Mesenchymal stem cell (in vitro differentiated cells and primary cell): ENCODE results near the gene SLC29A3.
"Not testable (repeated sequence)": the region's sequence is repeated elsewhere in the genome, so short reads cannot be mapped to it uniquely, and the experiment has no call there.

Source experiments
- DNase-seq: peaks from one replicate; pipeline ENCODE4 v3.0.0-alpha.2; 2013
- H2AFZ ChIP-seq: one replicate; pipeline ENCODE4 v1.6.1; 2013; ENCODE audit warnings: low read depth, mild to moderate bottlenecking, control low read depth, inconsistent platforms, low read length, moderate library complexity
- H2AK5ac ChIP-seq: 2 replicates; pipeline ENCODE4 v1.6.1; 2013; ENCODE audit warnings: low read length, moderate library complexity, mild to moderate bottlenecking, inconsistent platforms; ENCODE audit not compliant: severe bottlenecking
- H2BK120ac ChIP-seq: one replicate; pipeline ENCODE4 v1.6.1; 2013; ENCODE audit warnings: low read depth, mild to moderate bottlenecking, inconsistent platforms, low read length, moderate library complexity
- H2BK12ac ChIP-seq, 2 experiments: one replicate each; pipeline ENCODE4 v1.6.1; 2013; ENCODE audit warnings: inconsistent platforms in 2 of 2, low read length in 2 of 2, mild to moderate bottlenecking in 2 of 2, moderate library complexity in 2 of 2, control low read depth in 1 of 2
- H2BK15ac ChIP-seq: one replicate; pipeline ENCODE4 v1.6.1; 2013; ENCODE audit warnings: mild to moderate bottlenecking, low read depth, inconsistent platforms; ENCODE audit not compliant: poor library complexity, severe bottlenecking
- H2BK5ac ChIP-seq: 2 replicates; pipeline ENCODE4 v1.6.1; 2013; ENCODE audit warnings: low read depth, mild to moderate bottlenecking, low read length, control low read depth, inconsistent platforms; ENCODE audit not compliant: poor library complexity, severe bottlenecking
- H3K14ac ChIP-seq, 2 experiments: one replicate each; pipeline ENCODE4 v1.6.1; 2013; ENCODE audit warnings: inconsistent platforms in 2 of 2, low read length in 2 of 2, control low read depth in 1 of 2, mild to moderate bottlenecking in 1 of 2, moderate library complexity in 1 of 2
- H3K18ac ChIP-seq, 2 experiments: one replicate each; pipeline ENCODE4 v1.6.1; 2013; ENCODE audit warnings: inconsistent platforms in 2 of 2, low read length in 2 of 2, control low read depth in 1 of 2, low read depth in 1 of 2, mild to moderate bottlenecking in 1 of 2
- H3K23ac ChIP-seq, 2 experiments: one replicate each; pipeline ENCODE4 v1.6.1; 2013; ENCODE audit warnings: inconsistent platforms in 2 of 2, low read length in 2 of 2, mild to moderate bottlenecking in 2 of 2, moderate library complexity in 2 of 2, control low read depth in 1 of 2
- H3K27ac ChIP-seq: 2 replicates; pipeline ENCODE4 v1.5.1; 2013; ENCODE audit warnings: mild to moderate bottlenecking, moderate library complexity, low read length, control low read depth, inconsistent platforms; ENCODE audit not compliant: poor library complexity, severe bottlenecking
- H3K27me3 ChIP-seq, 2 experiments: 2 replicates each; pipeline versions ENCODE4 v1.6.1 to v1.7.0; 2013; ENCODE audit warnings: low read length in 2 of 2, mild to moderate bottlenecking in 2 of 2, moderate library complexity in 2 of 2, control low read depth in 1 of 2, inconsistent platforms in 1 of 2; ENCODE audit not compliant: control insufficient read depth in 1 of 2, insufficient read depth in 1 of 2
- H3K36me3 ChIP-seq, 2 experiments: 2 replicates each; pipeline versions ENCODE4 v1.6.1 to v1.7.0; 2013; ENCODE audit warnings: low read length in 2 of 2, control low read depth in 1 of 2, inconsistent platforms in 1 of 2, low read depth in 1 of 2, mild to moderate bottlenecking in 1 of 2; ENCODE audit not compliant: insufficient read depth in 2 of 2, control insufficient read depth in 1 of 2
- H3K4ac ChIP-seq, 2 experiments: one replicate each; pipeline ENCODE4 v1.6.1; 2013; ENCODE audit warnings: inconsistent platforms in 2 of 2, low read length in 2 of 2, mild to moderate bottlenecking in 2 of 2, moderate library complexity in 2 of 2, control low read depth in 1 of 2, low read depth in 1 of 2
- H3K4me1 ChIP-seq: 2 replicates; pipeline ENCODE4 v1.6.1; 2013; ENCODE audit warnings: low read depth, low read length, control low read depth; ENCODE audit not compliant: control insufficient read depth, insufficient read depth
- H3K4me2 ChIP-seq: 2 replicates; pipeline ENCODE4 v1.6.1; 2013; ENCODE audit warnings: low read length, mild to moderate bottlenecking, inconsistent platforms; ENCODE audit not compliant: poor library complexity, severe bottlenecking
- H3K4me3 ChIP-seq, 2 experiments: 2 replicates each; pipeline versions ENCODE4 v1.5.1 to v1.7.0; 2013; ENCODE audit warnings: low read length in 2 of 2, mild to moderate bottlenecking in 2 of 2, control low read depth in 1 of 2, low read depth in 1 of 2; ENCODE audit not compliant: insufficient read depth in 1 of 2
- H3K79me1 ChIP-seq: replicated peaks from 2 replicates; pipeline ENCODE4 v1.6.1; 2013; ENCODE audit warnings: mild to moderate bottlenecking, control low read depth, low read length, inconsistent platforms; ENCODE audit not compliant: poor library complexity, severe bottlenecking
- H3K9ac ChIP-seq: 2 replicates; pipeline ENCODE4 v1.7.0; 2013; ENCODE audit warnings: mild to moderate bottlenecking, low read length, moderate library complexity
- H3K9me3 ChIP-seq: 2 replicates; pipeline ENCODE4 v1.7.0; 2013; ENCODE audit warnings: mild to moderate bottlenecking, low read length; ENCODE audit not compliant: control insufficient read depth
- H4K8ac ChIP-seq: one replicate; pipeline ENCODE4 v1.6.1; 2013; ENCODE audit warnings: inconsistent platforms, mild to moderate bottlenecking, low read length, moderate library complexity
- H4K91ac ChIP-seq: one replicate; pipeline ENCODE4 v1.6.1; 2013; ENCODE audit warnings: mild to moderate bottlenecking, low read length, inconsistent platforms
- WGBS: methylation state at CpG from one replicate; pipeline ENCODE4 v1.1.7; 2013; ENCODE audit warnings: mixed read lengths; 5-methylcytosine and 5-hydroxymethylcytosine counted together

SLC29A3 gene

GRCh38 chr10:71271662-71272055, 47.4 kb upstream of the SLC29A3 start:
- peak overlapping the region in 1 of 2 experiments; percentile 33 for H2BK12ac ChIP-seq
- H3K27ac ChIP-seq, result no peak overlapping the region
- no peaks in the 10 kb centered on the region for H3K79me1 ChIP-seq
- H3K4ac ChIP-seq, result peak overlapping the region in 1 of 2 experiments; percentile 58
- H3K23ac ChIP-seq, result no peak overlapping the region
- H4K8ac ChIP-seq, result no peak overlapping the region
- peaks cover 9% of the 10 kb centered on the region for H3K4me1 ChIP-seq
- H3K9me3 ChIP-seq, result no peaks in the 10 kb centered on the region
- peaks cover 0 to 23% of the 10 kb centered on the region in 2 experiments for H3K27me3 ChIP-seq
- no peak overlapping the region for H3K14ac ChIP-seq
- WGBS, result 67% methylated on average over 12 of the region's 14 CpGs
- no peak overlapping the region for H2AK5ac ChIP-seq
- H2BK5ac ChIP-seq, result no peak overlapping the region
- no peak overlapping the region for H3K4me3 ChIP-seq
- H2AFZ ChIP-seq, result no peak overlapping the region
- H3K36me3 ChIP-seq, result no peaks in the 10 kb centered on the region
- peak overlapping the region; percentile 38 for H3K9ac ChIP-seq
- H3K18ac ChIP-seq, result no peak overlapping the region
- H2BK15ac ChIP-seq, result no peak overlapping the region
- no peak overlapping the region for H4K91ac ChIP-seq
- no peak overlapping the region for H2BK120ac ChIP-seq
- no peak for DNase-seq
- no peak overlapping the region for H3K4me2 ChIP-seq

GRCh38 chr10:71272056-71272771, 46.8 kb upstream of the SLC29A3 start:
- Histone ChIP-seq H2BK12ac (no peak overlapping the region), H3K4me2 (no peak overlapping the region), H2BK15ac (no peak overlapping the region)

DNA sequence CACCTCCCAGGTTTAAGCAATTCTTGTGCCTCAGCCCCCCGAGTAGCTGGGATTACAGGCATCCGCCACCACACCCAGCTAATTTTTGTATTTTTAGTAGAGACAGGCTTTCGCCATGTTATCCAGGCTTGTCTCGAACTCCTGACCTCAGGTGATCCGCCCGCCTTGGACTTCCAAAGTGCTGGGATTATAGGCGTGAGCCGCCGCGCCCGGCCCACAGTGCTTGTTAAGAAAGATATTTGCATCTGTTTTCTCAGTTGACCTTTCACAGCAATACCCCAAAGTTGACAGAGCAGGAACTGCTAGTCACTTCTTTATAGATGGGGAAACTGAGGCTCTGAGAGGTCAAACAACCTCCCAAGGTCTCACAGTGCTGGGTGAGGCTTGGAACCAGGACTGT, 46.1 kb upstream of the SLC29A3 start:
- not testable (repeated sequence) for H3K9ac ChIP-seq, H4K8ac ChIP-seq, H3K4me3 ChIP-seq, H3K4me1 ChIP-seq, H3K23ac ChIP-seq, H3K36me3 ChIP-seq, H2BK120ac ChIP-seq, H3K27ac ChIP-seq, H3K4ac ChIP-seq, H2BK12ac ChIP-seq, H2AK5ac ChIP-seq, H4K91ac ChIP-seq, H2AFZ ChIP-seq, DNase-seq, H3K4me2 ChIP-seq, H3K14ac ChIP-seq, H2BK15ac ChIP-seq, H2BK5ac ChIP-seq, H3K9me3 ChIP-seq, H3K79me1 ChIP-seq, H3K18ac ChIP-seq
- WGBS, result 88% methylated on average over 11 of the region's 11 CpGs
- H3K27me3 ChIP-seq, result peaks cover 0 to 21% of the 10 kb centered on the region in 2 experiments

More at GRCh38 chr10:71272056-71272771, 46.8 kb upstream of the SLC29A3 start:
- H3K36me3 ChIP-seq, result no peaks in the 10 kb centered on the region
- no peak overlapping the region for H2AFZ ChIP-seq
- no peak overlapping the region for H2AK5ac ChIP-seq
- peak overlapping the region; percentile 38 for H3K9ac ChIP-seq
- peak; percentile 83 for DNase-seq
- WGBS, result 44% methylated on average over 14 of the region's 15 CpGs
- no peak overlapping the region for H3K4ac ChIP-seq
- peaks cover 9% of the 10 kb centered on the region for H3K4me1 ChIP-seq
- H4K91ac ChIP-seq, result peak overlapping the region; percentile 19
- H3K4me3 ChIP-seq, result no peak overlapping the region
- no peaks in the 10 kb centered on the region for H3K79me1 ChIP-seq
- peaks cover 0 to 18% of the 10 kb centered on the region in 2 experiments for H3K27me3 ChIP-seq
- H2BK5ac ChIP-seq, result no peak overlapping the region
- no peaks in the 10 kb centered on the region for H3K9me3 ChIP-seq
- H2BK120ac ChIP-seq, result no peak overlapping the region
- H4K8ac ChIP-seq, result peak overlapping the region; percentile 39
- H3K18ac ChIP-seq, result peak overlapping the region; percentile 12 to 23
- no peak overlapping the region for H3K14ac ChIP-seq
- no peak overlapping the region for H3K27ac ChIP-seq
- H3K23ac ChIP-seq, result no peak overlapping the region

- no peak overlapping the region for H2BK120ac ChIP-seq
These were observed 45.6 kb upstream of the SLC29A3 start for GRCh38 chr10:71273506-71273905.

More at GRCh38 chr10:71273506-71273905, 45.6 kb upstream of the SLC29A3 start:
- Histone ChIP-seq H3K4me1 (peaks cover 10% of the 10 kb centered on the region), H3K18ac (no peak overlapping the region), H3K9ac (no peak overlapping the region), H2BK5ac (no peak overlapping the region), H4K91ac (no peak overlapping the region), H3K27me3 (peaks cover 0 to 21% of the 10 kb centered on the region in 2 experiments), H3K9me3 (no peaks in the 10 kb centered on the region), H2AFZ (no peak overlapping the region), H3K23ac (peak overlapping the region in 1 of 2 experiments; percentile 79), H3K79me1 (no peaks in the 10 kb centered on the region), H4K8ac (no peak overlapping the region), H3K36me3 (no peaks in the 10 kb centered on the region), H3K4me2 (no peak overlapping the region), H3K4me3 (no peak overlapping the region), H2BK15ac (no peak overlapping the region), H3K14ac (no peak overlapping the region), H3K4ac (no peak overlapping the region), H2AK5ac (no peak overlapping the region), H3K27ac (no peak overlapping the region), H2BK12ac (no peak overlapping the region)
- DNase-seq, result no peak
- WGBS, result 95% methylated on average over 5 of the region's 5 CpGs
